ENCODE results near the gene ARHGEF35. TPM values are rescaled to one million over a fixed set of nuclear protein-coding genes. Genes with fewer than 3 reads are reported as not detected.
"Not testable (repeated sequence)": the region's sequence is repeated elsewhere in the genome, so short reads cannot be mapped to it uniquely, and the experiment has no call there.

The ARHGEF35 gene
- total RNA-seq: 3.5 TPM
- polyA plus RNA-seq: 1 to 10 TPM; 1.7 to 4.2 (median 2.8) TPM

DNA sequence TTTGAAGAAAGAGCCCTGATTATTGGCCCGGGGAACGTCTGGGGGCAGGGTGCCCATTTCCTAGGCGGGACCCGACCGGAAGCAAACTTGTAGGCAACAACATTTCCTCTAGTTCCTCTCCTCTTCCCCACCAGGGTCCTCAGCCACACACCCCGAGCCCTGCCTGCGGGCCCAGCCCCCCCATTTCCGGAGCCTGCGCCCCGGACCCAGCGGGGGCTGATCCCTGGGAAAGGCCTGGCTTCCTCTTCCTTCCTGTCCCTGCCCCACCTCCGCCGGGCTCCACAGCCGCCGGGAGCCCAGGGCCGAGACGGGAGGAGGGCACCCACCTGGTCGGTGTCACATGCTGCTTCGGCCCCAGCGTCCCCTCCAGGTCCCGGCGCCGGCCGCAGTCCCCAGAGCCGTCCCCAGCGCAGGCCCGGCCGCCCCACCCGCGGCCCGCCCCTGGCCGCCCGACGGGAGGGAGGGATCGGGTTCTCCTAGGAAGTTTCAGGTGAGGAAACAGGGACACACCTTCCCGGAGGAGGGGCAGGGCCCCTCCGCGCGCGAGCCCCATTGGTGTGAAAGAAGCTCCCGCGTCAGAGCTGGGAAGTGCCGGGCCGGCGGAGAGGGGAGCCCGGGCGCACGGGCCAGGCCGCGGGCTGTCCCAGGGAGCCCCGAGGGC, at the start of gene ARHGEF35:
Gene ARHGEF35, minus strand, starts transcription at position 622 of the 661 bp plus-strand sequence. CDS start 7,450 bp downstream, outside the sequence.
- not testable (repeated sequence) for H3K36me3 ChIP-seq (ENCODE audit: control insufficient read depth, insufficient read depth, low read length); H3K4me1 ChIP-seq (ENCODE audit: control insufficient read depth, insufficient read depth, low read length, poor library complexity, severe bottlenecking); H3K36me3 Mint-ChIP-seq; H3K9me3 Mint-ChIP-seq; H3K9me3 ChIP-seq (ENCODE audit: control insufficient read depth in 2 of 2, low read length in 2 of 2); H3K27me3 Mint-ChIP-seq; DNase-seq; H3K27me3 ChIP-seq (ENCODE audit: control insufficient read depth, insufficient read depth, low read length); H3K4me3 ChIP-seq (ENCODE audit: low read depth, low read length); H3K27ac ChIP-seq (ENCODE audit: insufficient read depth, low read length, poor library complexity, severe bottlenecking)
- peak; percentile 52 to 71 for ATAC-seq (ENCODE audit: low read depth in 2 of 2)
- H3K27ac Mint-ChIP-seq: peak within 1 kb of the TSS in 2 of 3 donors; percentile 14 to 71
- H3K4me3 Mint-ChIP-seq: peak within 1 kb of the TSS in 3 of 4 donors; percentile 72 to 78 (median 74)
- peaks cover 1 to 10% (median 5%) of the 10 kb centered on the region in 4 donors for H3K4me1 Mint-ChIP-seq

DNA sequence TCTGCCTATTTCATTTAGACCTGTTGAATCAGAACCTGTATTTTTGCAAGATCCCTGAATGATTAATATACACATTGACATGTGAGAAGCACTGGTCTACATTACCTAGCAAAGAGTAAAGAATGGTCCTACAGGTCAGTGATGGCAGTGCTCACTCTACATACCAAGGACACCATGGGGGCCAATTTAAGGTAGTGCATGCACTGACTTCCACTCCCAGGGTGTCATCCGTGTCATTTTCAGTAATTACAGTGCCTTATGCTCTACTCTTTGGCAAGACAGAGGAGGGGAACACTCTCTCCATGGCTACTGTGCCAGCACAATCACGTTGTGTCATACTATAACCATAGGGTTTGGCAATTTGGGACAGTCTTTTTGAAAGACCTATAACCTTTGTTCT, 49.7 kb upstream of the ARHGEF35 start:
- not testable (repeated sequence) for H3K36me3 ChIP-seq (ENCODE audit: control insufficient read depth, insufficient read depth, low read length); DNase-seq; H3K4me1 Mint-ChIP-seq; H3K36me3 Mint-ChIP-seq; ATAC-seq (ENCODE audit: low read depth in 2 of 2); H3K9me3 Mint-ChIP-seq; H3K27ac Mint-ChIP-seq; H3K27me3 ChIP-seq (ENCODE audit: control insufficient read depth, insufficient read depth, low read length); H3K9me3 ChIP-seq (ENCODE audit: control insufficient read depth in 2 of 2, low read length in 2 of 2); H3K27me3 Mint-ChIP-seq; H3K4me3 ChIP-seq (ENCODE audit: low read depth, low read length); H3K4me3 Mint-ChIP-seq; H3K27ac ChIP-seq (ENCODE audit: insufficient read depth, low read length, poor library complexity, severe bottlenecking); H3K4me1 ChIP-seq (ENCODE audit: control insufficient read depth, insufficient read depth, low read length, poor library complexity, severe bottlenecking)

DNA sequence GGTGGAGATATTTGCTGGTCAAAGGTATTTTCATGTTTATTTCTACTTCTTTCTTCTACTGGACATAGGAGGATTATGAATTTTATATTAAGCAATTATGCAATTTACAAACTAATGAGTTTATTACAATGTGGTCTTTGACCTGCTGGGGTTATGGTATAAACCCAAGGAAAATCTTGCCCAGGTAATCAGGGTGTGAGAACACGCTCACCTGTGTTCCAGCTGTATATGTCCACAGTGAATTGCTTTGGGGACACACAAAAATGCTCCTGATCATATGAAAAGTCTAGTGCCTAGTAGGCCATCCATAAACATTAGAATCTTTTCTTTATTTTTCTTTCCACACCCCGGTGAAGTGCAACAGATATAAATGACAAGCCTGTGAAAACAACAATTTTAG, 43.7 kb upstream of the ARHGEF35 start, which contains the start of gene OR2A42:
Gene OR2A42, minus strand, starts transcription at position 241 of the 400 bp plus-strand sequence. CDS start 6,762 bp downstream, outside the sequence.
- not testable (repeated sequence) for H3K27me3 ChIP-seq (ENCODE audit: control insufficient read depth, insufficient read depth, low read length); H3K9me3 ChIP-seq (ENCODE audit: control insufficient read depth in 2 of 2, low read length in 2 of 2); H3K4me3 Mint-ChIP-seq; H3K4me3 ChIP-seq (ENCODE audit: low read depth, low read length); H3K4me1 Mint-ChIP-seq; DNase-seq; ATAC-seq (ENCODE audit: low read depth in 2 of 2); H3K36me3 ChIP-seq (ENCODE audit: control insufficient read depth, insufficient read depth, low read length); H3K27me3 Mint-ChIP-seq; H3K4me1 ChIP-seq (ENCODE audit: control insufficient read depth, insufficient read depth, low read length, poor library complexity, severe bottlenecking); H3K9me3 Mint-ChIP-seq; H3K27ac ChIP-seq (ENCODE audit: insufficient read depth, low read length, poor library complexity, severe bottlenecking); H3K27ac Mint-ChIP-seq; H3K36me3 Mint-ChIP-seq

DNA sequence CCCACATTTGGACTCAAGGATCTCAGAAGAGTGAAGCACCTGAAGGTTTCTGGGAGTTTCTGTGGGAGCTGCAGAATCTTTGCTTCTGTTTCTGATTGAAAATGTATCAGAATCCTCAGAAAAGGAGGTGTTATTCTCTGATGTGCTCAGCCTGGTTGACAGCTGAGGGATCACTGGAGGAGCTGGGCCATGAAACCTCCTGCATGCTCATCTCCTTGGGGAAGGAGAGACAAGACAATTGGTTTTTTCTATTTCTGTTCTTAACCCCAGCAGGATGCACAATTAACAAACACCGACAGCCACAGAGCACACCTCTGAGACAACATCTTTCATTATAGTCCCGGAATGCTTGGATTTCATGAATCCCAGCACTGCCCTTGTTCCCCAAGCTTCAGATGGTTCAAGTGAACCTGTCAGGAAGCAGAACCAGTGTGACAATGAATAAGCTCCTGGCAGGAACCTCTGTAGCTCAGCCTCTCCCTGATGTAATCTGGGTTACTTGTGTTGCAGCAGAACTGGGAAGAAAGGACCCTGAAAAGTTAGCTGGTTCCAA, 43.0 kb upstream of the ARHGEF35 start:
- not testable (repeated sequence) for H3K9me3 ChIP-seq (ENCODE audit: control insufficient read depth in 2 of 2, low read length in 2 of 2); H3K4me3 Mint-ChIP-seq; H3K27ac ChIP-seq (ENCODE audit: insufficient read depth, low read length, poor library complexity, severe bottlenecking); ATAC-seq (ENCODE audit: low read depth in 2 of 2); H3K36me3 Mint-ChIP-seq; DNase-seq; H3K27me3 ChIP-seq (ENCODE audit: control insufficient read depth, insufficient read depth, low read length); H3K4me3 ChIP-seq (ENCODE audit: low read depth, low read length); H3K36me3 ChIP-seq (ENCODE audit: control insufficient read depth, insufficient read depth, low read length); H3K4me1 ChIP-seq (ENCODE audit: control insufficient read depth, insufficient read depth, low read length, poor library complexity, severe bottlenecking); H3K27me3 Mint-ChIP-seq; H3K9me3 Mint-ChIP-seq; H3K27ac Mint-ChIP-seq; H3K4me1 Mint-ChIP-seq

DNA sequence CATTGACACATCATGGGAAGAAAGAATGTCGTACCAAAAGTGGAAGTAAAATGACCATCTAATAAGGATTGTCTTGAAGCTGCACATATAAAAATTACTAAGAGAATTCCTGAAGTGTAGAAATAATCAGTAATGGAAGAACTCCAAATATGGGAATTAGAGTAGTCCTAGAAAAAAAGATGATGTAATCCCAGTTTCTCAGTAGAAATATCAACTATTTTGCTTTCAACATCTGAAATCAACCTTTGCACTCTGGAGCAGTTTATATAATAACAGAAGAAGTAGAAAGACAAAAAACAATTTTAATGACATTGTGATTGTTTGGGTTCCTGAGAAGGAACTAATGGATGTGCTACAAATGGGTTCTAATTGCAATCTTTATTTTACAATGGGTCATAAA, 37.4 kb upstream of the ARHGEF35 start:
- not testable (repeated sequence) for ATAC-seq (ENCODE audit: low read depth in 2 of 2); H3K4me3 Mint-ChIP-seq; H3K27me3 Mint-ChIP-seq; H3K36me3 ChIP-seq (ENCODE audit: control insufficient read depth, insufficient read depth, low read length); H3K27ac Mint-ChIP-seq; H3K27me3 ChIP-seq (ENCODE audit: control insufficient read depth, insufficient read depth, low read length); H3K27ac ChIP-seq (ENCODE audit: insufficient read depth, low read length, poor library complexity, severe bottlenecking); H3K9me3 ChIP-seq (ENCODE audit: control insufficient read depth in 2 of 2, low read length in 2 of 2); H3K4me3 ChIP-seq (ENCODE audit: low read depth, low read length); DNase-seq; H3K4me1 ChIP-seq (ENCODE audit: control insufficient read depth, insufficient read depth, low read length, poor library complexity, severe bottlenecking); H3K36me3 Mint-ChIP-seq; H3K9me3 Mint-ChIP-seq; H3K4me1 Mint-ChIP-seq

DNA sequence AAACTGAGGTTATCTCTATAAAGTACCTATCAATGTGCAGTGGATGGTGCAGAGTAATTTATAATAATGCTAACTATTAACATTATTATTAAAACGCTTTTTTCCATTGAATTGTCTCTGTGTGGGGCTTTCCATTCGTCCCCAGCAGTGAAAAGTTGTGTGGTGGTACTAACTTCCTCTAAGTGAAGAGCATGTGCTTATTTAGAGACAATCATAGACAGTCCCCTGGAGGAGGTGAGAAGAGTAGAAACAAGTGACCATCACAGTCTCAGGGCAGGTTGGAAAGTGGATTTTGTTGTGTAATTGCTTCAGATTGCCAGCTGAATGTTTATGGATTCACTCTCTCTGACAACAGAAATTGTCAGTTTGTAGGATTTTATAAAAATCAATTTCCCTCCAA, 35.4 kb upstream of the ARHGEF35 start:
- not testable (repeated sequence) for H3K4me3 Mint-ChIP-seq; H3K4me3 ChIP-seq (ENCODE audit: low read depth, low read length); H3K9me3 Mint-ChIP-seq; H3K27me3 ChIP-seq (ENCODE audit: control insufficient read depth, insufficient read depth, low read length); ATAC-seq (ENCODE audit: low read depth in 2 of 2); H3K4me1 Mint-ChIP-seq; DNase-seq; H3K36me3 ChIP-seq (ENCODE audit: control insufficient read depth, insufficient read depth, low read length); H3K9me3 ChIP-seq (ENCODE audit: control insufficient read depth in 2 of 2, low read length in 2 of 2); H3K27ac ChIP-seq (ENCODE audit: insufficient read depth, low read length, poor library complexity, severe bottlenecking); H3K27ac Mint-ChIP-seq; H3K27me3 Mint-ChIP-seq; H3K4me1 ChIP-seq (ENCODE audit: control insufficient read depth, insufficient read depth, low read length, poor library complexity, severe bottlenecking); H3K36me3 Mint-ChIP-seq

DNA sequence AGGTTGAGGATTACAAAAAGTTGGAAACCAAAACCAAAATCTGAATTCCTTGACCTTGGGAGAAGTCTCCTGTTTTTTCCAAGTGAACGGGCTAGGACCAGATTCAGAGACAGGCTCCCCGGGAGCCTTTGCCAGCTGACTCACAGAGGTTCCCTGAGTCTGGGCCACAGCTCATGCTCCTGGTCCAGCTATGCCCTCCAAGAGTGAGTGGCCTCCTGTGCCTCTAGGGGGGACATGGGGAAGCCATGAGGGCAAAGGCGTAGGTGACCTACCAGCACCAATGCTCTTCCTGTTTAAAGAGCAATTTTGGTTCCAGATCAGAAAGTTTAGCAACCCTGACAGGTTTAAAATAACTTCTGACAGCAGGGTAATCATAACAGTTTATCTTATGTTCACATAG, 33.2 kb upstream of the ARHGEF35 start:
- DNase-seq; H3K27me3 ChIP-seq (ENCODE audit: control insufficient read depth, insufficient read depth, low read length); ATAC-seq (ENCODE audit: low read depth in 2 of 2); H3K9me3 Mint-ChIP-seq; H3K4me1 ChIP-seq (ENCODE audit: control insufficient read depth, insufficient read depth, low read length, poor library complexity, severe bottlenecking); H3K4me3 ChIP-seq (ENCODE audit: low read depth, low read length); H3K36me3 Mint-ChIP-seq; H3K36me3 ChIP-seq (ENCODE audit: control insufficient read depth, insufficient read depth, low read length); H3K4me1 Mint-ChIP-seq; H3K27ac Mint-ChIP-seq; H3K27me3 Mint-ChIP-seq; H3K27ac ChIP-seq (ENCODE audit: insufficient read depth, low read length, poor library complexity, severe bottlenecking); H3K9me3 ChIP-seq (ENCODE audit: control insufficient read depth in 2 of 2, low read length in 2 of 2); H3K4me3 Mint-ChIP-seq: not testable (repeated sequence)

DNA sequence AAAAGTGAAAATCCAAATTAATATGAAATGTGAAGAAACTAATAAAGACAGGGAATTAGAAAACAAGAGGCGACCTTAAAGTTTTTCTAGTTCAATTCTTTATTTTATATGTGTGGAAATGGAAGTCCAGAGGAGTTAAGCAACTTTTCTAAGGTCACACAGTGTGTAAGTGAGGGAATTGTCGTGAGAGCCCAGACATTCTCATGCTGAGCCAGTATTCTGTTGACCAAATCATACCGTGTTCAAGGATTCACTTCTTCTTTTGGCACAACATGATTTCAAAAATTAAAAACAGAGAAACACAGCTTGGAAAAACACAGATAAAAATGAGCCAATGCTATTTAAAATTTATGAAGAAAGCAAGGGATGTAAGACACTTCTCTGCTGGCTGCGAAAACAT, 31.2 kb upstream of the ARHGEF35 start:
- not testable (repeated sequence) for H3K4me1 Mint-ChIP-seq

More for the DNA sequence above, 31.2 kb upstream of the ARHGEF35 start:
- not testable (repeated sequence) for H3K9me3 Mint-ChIP-seq; H3K4me3 ChIP-seq (ENCODE audit: low read depth, low read length); H3K36me3 ChIP-seq (ENCODE audit: control insufficient read depth, insufficient read depth, low read length); H3K4me3 Mint-ChIP-seq; ATAC-seq (ENCODE audit: low read depth in 2 of 2); H3K9me3 ChIP-seq (ENCODE audit: control insufficient read depth in 2 of 2, low read length in 2 of 2); DNase-seq; H3K27me3 Mint-ChIP-seq; H3K27me3 ChIP-seq (ENCODE audit: control insufficient read depth, insufficient read depth, low read length); H3K27ac ChIP-seq (ENCODE audit: insufficient read depth, low read length, poor library complexity, severe bottlenecking); H3K4me1 ChIP-seq (ENCODE audit: control insufficient read depth, insufficient read depth, low read length, poor library complexity, severe bottlenecking); H3K27ac Mint-ChIP-seq; H3K36me3 Mint-ChIP-seq
